ENCODE measurements around the gene PTPRG. TPM values are rescaled to one million over a fixed set of nuclear protein-coding genes. Genes with fewer than 3 reads are reported as not detected.

The PTPRG gene
- total RNA-seq, 4 donors from 2014 or later, result 33.5 to 56.6 (median 46.9) TPM

- no peak overlapping the region for H3K27ac ChIP-seq
- no peak for TF ChIP-seq POLR2A (IDR thresholded peaks at IDR 0.05)
- TF ChIP-seq CTCF (IDR thresholded peaks at IDR 0.05), result no peak
- no peaks in the 10 kb centered on the region for H3K9me3 ChIP-seq
- no peaks in the 10 kb centered on the region for H3K36me3 ChIP-seq
- no peaks in the 10 kb centered on the region for H3K4me1 ChIP-seq
- H3K4me3 ChIP-seq, result no peak overlapping the region
- no peak for DNase-seq
- H3K27me3 ChIP-seq, result no peaks in the 10 kb centered on the region
Observed at GRCh38 chr3:61532739-61533500, 28.5 kb upstream of the PTPRG start.

- H3K4me3 ChIP-seq, result no peak overlapping the region
- no peak for TF ChIP-seq CTCF (IDR thresholded peaks at IDR 0.05)
Observed at GRCh38 chr3:61535826-61536225, 25.5 kb upstream of the PTPRG start.

GRCh38 chr3:61537366-61537765 is 24.0 kb upstream of the PTPRG start:
- DNase-seq, result no peak
- H3K9me3 ChIP-seq, result no peaks in the 10 kb centered on the region
- no peak overlapping the region for H3K4me3 ChIP-seq
- H3K36me3 ChIP-seq, result no peaks in the 10 kb centered on the region
- no peaks in the 10 kb centered on the region for H3K4me1 ChIP-seq
- no peak for TF ChIP-seq CTCF (IDR thresholded peaks at IDR 0.05)
- no peaks in the 10 kb centered on the region for H3K27me3 ChIP-seq
- H3K27ac ChIP-seq, result no peak overlapping the region

More at GRCh38 chr3:61535826-61536225, 25.5 kb upstream of the PTPRG start:
- H3K4me1 ChIP-seq, result no peaks in the 10 kb centered on the region
- H3K27me3 ChIP-seq, result no peaks in the 10 kb centered on the region
- no peaks in the 10 kb centered on the region for H3K36me3 ChIP-seq
- no peak for DNase-seq
- H3K27ac ChIP-seq, result no peak overlapping the region
- H3K9me3 ChIP-seq, result no peaks in the 10 kb centered on the region

GRCh38 chr3:61538486-61538885 is 22.9 kb upstream of the PTPRG start:
- Histone ChIP-seq H3K4me1 (no peaks in the 10 kb centered on the region), H3K27ac (no peak overlapping the region), H3K4me3 (no peak overlapping the region), H3K27me3 (no peaks in the 10 kb centered on the region), H3K9me3 (no peaks in the 10 kb centered on the region), H3K36me3 (no peaks in the 10 kb centered on the region)
- no peak for DNase-seq
- TF ChIP-seq CTCF (IDR thresholded peaks at IDR 0.05), result no peak
- no peak for TF ChIP-seq POLR2A (IDR thresholded peaks at IDR 0.05)

DNA sequence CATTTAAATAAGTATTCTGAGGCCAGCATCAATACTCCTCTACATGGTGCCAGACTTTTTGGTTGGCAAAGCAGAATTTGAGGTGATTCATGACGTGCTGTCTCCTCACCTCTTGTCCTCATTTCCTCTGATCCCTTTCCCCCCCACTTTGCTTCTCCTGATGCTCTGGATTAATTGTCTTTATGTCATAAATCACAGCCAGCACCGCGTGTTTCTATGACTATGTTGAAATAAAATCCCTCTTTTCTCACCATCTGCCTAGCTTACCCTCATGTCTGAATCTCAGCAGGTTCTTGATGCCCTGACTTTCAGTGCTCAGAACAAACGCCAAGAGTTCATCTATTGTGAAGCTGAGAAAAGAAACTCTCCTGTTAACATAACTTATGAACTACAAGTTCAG is 19.7 kb upstream of the PTPRG start:
- TF ChIP-seq POLR2A (IDR thresholded peaks at IDR 0.05) (no peak), CTCF (IDR thresholded peaks at IDR 0.05) (no peak)
- H3K27me3 ChIP-seq, result no peaks in the 10 kb centered on the region
- H3K27ac ChIP-seq, result no peak overlapping the region
- no peak for DNase-seq
- no peaks in the 10 kb centered on the region for H3K4me1 ChIP-seq
- H3K9me3 ChIP-seq, result no peaks in the 10 kb centered on the region
- H3K36me3 ChIP-seq, result no peaks in the 10 kb centered on the region
- H3K4me3 ChIP-seq, result no peak overlapping the region
